IPS-NIHi11 (cell line): Measurements from ENCODE around the gene NR1H3.

ENCODE experiments used
- DNase-seq: peaks from one replicate; pipeline ENCODE4 v3.0.0; 2012; ENCODE audit warnings: mixed read lengths, low spot score

The NR1H3 gene

DNA sequence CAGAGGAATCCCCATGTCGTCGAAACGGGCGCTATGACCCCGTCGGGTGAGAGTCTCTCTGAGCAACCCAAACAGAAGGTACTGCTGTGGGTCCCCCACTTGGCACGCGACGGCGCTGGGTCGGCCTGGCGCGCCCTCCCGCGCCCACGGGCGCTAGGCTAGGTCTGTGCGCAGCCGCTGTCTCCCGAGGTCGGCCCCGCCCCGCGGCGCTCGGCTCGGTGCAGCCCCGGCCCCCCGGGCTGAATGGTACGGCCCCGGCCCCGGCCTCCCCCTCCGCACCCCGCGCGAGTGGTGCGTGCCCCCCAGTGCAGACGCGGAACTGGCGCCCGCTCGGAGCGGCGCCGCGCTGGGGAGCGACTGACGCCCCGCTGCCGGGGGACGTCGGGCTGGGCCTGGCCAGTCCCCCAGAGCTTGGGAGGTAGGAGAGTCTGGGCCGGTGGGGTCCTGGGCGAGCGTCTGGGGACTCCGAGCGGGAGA, 12.1 kb downstream of the NR1H3 start, which contains the start of gene MADD:
Gene MADD (plus strand): TSS at position 305 of the 477 bp plus-strand sequence.
- DNase-seq, result peak; percentile 89

DNA sequence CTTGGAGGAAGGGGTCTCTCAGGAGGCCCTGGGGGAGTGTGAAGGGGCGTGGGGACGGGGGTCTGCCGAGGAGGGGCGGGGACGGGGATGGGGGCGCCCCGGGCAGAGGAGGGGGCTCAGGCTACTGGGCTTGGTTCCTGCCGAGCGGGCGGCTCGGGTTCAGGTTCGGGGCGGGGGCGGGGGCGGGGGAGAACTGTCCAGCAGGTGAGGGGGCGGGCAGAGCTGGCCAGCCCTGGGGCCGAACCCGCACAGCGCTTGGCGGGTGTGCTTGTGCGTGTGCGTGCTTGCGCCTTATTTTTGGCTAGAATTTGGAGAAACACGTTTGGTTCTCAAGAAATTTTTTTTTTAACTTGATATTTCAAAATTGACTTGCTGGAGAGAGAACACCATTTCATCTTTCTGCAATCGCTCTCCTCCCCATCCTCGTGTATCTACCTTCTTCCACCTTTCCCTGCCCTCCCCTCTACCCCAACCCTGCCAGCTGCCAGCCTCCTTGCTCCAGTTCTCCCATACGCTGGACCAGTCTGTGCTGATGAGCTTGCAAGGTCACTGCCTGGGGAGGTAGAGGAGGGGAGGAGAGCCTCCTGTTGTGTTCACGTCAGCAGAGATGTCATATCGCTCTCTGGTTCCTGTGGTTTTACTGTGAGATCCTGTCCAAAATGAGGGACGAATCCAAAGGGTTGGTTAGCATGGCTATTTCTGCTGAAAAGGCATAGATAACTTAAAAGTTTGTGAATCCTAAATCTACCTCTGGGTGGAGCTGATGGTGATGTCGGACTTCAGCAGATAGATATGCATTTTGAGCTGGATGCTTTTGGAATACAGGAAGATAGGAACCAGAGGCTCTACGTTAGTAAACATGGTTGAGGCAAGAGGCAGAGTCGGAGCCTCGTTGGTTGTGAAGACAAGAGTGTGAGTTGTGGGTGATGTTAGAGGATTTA, 12.8 kb downstream of the NR1H3 start:
- peak; percentile 79 for DNase-seq

DNA sequence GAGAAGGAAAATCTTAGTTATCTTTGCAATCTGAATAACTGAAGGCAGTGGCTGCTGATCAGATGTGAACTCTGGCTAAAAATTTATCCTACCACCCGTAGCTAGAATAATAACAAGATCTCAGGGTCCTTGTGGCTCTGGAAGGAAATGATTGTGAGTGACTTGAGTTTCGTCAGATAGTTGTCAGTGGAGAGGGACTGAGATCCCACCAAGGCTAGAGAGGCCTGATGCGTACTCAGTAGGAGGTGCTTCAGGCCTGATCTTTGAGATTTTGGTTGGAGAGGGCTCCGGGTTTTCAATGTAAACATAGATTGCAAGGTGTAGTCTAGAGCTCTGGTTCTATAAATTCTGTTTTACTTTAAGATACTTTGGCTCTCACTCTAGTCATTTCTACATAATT, 13.5 kb downstream of the NR1H3 start:
- no peak for DNase-seq

DNA sequence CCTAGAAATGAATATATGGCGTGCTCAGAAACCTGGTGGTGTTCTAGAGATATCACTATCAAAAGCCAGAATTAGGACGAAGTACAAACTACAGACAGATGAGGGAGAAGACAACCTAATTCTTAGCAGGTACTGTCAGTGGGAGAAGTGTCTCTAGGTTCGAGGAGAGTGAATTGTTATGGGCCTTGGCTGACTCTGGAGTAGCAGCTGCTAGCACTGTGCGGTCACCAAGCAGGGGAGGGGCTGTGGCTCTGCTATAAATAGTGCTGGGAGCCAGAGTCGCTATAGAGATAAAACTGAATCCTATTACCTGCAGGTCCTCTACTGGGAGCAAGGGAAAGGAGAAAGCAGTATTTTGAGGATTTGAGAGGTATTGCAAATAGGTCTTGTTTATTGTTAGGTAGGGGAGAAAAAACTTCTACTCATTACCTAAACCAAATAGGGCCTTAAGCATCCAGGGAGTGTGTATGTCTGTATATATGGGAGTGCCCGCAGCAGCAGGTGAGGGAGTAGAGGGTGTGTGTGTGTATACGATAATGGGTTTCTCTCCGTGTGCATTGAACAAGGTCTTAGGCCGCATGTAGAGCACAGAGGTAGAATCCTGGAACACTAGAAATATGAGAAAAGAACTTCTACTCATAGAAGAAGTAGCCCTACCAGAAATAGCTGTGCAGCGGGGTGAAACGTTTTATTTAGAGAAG, 14.3 kb downstream of the NR1H3 start:
- DNase-seq, result no peak

DNA sequence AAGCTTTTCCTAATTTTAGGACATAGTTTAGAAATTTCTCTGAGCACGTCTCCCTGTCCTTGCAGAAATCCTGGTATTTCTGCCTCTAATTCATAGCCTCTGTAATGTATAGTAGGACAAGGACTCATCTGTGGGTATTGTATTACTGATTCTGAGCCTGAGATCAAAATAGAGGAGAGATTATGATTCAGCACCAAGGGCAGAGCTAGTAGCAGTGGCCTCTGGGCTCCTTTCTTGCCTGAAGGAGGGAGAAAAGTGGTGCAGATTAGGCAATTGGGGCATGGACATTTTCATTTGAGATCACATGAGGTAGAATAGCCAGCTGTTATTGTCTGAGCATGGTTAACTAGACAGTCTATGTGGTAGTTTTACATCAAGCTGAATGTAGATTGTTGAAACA, 14.9 kb downstream of the NR1H3 start:
- no peak for DNase-seq

DNA sequence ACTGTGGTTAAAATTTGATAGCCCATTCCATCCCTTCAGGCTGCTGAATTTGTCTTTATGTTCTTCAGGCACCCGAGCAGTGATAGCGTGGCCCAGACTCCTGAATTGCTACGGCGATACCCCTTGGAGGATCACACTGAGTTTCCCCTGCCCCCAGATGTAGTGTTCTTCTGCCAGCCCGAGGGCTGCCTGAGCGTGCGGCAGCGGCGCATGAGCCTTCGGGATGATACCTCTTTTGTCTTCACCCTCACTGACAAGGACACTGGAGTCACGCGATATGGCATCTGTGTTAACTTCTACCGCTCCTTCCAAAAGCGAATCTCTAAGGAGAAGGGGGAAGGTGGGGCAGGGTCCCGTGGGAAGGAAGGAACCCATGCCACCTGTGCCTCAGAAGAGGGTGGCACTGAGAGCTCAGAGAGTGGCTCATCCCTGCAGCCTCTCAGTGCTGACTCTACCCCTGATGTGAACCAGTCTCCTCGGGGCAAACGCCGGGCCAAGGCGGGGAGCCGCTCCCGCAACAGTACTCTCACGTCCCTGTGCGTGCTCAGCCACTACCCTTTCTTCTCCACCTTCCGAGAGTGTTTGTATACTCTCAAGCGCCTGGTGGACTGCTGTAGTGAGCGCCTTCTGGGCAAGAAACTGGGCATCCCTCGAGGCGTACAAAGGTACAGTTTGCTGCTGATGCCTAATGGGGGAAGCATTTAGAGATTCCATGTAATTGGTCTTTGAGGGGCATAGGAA, 16.9 kb downstream of the NR1H3 start:
- no peak for DNase-seq

DNA sequence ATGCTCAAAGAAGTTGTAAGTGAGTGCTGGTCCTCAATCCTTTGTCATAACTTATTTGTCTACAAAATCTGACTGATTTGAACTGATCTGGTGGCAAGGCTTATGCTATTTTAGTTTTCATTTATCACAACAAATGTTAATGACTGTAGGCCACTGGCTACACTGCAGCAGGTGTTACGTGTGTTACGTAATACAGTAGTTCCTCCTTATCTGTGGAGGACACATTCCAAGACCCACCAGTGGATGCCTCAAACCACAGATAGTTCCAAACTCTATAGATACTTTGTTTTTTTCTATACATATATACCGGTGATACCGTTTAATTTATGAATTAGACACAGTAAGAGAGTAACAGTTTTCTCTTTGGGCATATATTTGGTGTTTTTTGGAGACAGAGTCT, 19.1 kb downstream of the NR1H3 start:
- no peak for DNase-seq

DNA sequence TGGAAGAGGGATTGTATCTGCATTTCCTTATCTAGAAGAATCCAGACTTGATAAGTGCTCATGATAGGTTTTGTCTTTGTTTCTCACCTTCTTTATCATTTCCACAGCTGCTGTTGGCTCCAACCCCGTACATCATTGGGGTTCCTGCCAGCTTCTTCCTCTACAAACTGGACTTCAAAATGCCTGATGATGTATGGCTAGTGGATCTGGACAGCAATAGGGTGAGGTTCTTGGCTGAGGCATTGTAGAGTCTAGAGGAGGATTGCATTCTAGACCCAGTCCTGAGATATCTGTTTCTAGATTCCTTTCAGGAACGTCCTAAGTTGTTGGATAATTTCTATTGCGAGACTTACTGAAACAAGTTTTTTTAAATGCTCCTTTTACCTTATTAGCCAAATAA, 20.3 kb downstream of the NR1H3 start:
- DNase-seq, result no peak

DNA sequence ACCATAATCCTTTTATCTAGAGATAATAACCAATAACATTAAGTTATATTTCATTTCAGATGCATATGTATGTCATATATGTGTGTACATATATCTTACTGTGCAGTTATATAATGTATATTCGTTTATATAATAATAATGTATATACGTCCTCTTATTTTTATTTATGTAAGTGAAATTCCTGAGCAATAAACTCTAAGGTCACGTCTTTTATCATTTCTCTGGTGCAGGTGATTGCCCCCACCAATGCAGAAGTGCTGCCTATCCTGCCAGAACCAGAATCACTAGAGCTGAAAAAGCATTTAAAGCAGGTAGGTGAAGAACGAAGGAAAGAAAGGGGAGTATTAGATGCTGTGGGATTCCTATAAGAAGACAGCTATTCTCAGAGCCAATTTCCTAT, 21.0 kb downstream of the NR1H3 start:
- no peak for DNase-seq

DNA sequence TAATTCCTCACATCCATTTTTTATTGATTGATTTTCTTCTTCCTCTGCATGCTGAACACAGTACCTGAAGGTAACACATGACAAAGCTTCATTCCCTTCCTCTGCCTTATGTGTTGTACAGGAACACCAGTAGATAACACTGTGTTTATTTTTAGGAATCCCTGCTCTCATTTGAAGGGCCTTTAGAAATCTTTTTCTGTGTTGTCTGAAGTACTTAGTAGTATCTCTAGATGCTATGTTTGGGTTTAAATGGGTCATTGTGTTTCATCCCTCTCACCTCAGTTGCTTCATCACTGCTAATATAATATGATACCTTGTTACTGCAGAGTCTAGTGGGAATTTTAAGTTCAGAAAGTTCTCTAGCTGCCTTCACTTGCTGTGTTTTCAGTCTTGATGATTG, 22.3 kb downstream of the NR1H3 start:
- no peak for DNase-seq

DNA sequence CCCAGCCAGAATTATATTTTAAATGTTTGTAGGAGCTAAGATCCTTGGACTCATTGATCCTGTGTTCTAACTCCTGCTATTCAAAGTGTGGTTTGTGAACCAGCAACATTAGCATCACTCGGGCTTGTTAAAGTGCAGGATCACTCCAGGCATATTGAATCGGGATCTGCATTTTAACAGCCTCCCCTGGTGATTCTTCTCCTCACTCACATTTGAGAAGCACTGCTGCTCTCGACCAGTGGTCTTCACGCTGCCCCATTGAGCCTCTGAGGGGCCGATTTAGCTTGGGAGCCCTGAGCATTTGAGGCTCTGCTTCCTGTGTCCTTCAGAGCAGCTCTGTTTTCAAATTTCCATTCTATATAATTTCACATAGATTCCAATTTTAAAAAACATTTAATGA, 23.1 kb downstream of the NR1H3 start:
- DNase-seq, result no peak

DNA sequence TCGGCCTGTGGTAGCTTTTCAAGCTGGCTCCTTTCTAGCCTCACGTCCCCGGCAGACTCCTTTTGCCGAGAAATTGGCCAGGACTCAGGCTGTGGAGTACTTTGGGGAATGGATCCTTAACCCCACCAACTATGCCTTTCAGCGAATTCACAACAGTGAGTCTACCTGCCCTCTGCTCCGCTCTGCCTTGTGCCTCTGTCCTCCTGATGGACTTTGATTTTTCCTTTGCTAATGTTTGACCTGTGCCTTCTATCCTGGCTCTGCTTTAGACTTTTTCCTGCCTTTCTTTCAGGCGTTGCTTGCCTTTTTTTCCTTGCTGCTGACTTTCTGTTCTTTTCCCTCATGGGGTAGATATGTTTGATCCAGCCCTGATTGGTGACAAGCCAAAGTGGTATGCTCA, 24.7 kb downstream of the NR1H3 start:
- DNase-seq, result no peak

DNA sequence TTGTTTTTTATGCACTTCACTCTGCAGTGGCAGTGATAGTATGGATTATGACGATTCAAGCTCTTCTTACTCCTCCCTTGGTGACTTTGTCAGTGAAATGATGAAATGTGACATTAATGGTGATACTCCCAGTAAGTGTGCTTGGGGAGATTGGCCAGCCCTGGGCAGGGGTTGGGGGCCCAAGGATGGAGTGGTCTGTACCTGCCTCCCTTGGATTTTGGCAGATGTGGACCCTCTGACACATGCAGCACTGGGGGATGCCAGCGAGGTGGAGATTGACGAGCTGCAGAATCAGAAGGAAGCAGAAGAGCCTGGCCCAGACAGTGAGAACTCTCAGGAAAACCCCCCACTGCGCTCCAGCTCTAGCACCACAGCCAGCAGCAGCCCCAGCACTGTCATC, 26.4 kb downstream of the NR1H3 start:
- no peak for DNase-seq

DNA sequence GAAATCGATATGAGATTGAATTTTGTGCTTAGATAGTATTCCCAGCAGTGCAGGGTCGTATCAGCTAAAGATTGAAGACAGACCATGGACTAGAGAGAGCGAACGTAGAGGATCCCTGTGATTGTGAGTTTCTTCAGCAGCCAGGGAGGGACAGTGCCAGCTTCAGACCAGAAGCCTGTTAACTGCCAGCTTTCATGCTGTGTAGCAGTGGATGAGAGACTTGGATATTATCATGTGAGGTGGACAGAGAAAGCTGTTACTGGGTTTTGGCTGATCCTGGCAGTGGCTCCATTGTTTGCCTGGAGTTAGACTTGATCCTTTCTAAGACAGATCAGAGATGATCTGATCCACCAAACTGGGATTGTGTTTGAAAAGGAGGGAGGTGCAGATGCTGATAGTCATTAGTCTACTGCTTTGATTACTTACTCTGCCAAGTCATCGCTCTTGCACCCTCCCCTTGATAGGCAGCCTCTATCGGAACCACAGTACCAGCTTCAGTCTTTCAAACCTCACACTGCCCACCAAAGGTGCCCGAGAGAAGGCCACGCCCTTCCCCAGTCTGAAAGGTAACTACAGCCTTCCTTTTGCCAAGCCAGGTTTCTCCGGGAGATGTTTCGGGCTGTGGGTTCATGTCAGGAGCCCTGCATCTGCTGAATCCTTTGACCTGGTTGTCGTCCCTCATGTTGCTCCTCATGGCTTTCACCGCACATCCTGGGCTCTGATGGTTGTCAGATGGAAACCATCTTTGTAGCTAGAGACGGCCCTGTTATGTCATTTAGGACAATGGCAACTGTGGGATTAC, 28.4 kb downstream of the NR1H3 start:
- DNase-seq, result no peak

DNA sequence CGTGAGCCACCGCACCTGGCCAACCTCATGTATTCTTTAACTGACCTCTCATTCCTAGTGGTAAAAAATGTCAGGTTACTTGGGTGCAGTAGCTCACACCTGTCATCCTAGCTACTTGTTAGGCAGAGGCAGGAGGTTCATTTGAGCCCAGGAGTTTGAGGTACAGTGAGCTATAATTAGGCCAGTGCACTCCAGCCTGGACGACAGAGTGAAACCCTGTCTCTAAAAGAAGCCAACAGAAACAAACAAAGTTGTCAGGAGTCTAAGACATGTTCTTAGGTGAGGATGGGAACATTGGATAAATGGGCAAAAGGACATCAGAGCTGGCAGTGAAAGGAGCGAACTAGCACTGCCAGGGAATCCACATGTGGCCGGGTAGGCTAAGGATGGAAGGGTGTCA, 30.3 kb downstream of the NR1H3 start:
- DNase-seq, result no peak

DNA sequence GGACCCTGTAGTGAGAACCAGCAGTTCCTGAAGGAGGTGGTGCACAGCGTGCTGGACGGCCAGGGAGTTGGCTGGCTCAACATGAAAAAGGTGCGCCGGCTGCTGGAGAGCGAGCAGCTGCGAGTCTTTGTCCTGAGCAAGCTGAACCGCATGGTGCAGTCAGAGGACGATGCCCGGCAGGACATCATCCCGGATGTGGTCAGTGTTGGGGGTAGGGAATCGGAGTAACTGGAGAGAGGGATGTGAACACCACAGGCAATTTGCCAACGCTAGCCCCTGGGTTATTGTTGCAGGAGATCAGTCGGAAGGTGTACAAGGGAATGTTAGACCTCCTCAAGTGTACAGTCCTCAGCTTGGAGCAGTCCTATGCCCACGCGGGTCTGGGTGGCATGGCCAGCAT, 32.1 kb downstream of the NR1H3 start:
- no peak for DNase-seq

DNA sequence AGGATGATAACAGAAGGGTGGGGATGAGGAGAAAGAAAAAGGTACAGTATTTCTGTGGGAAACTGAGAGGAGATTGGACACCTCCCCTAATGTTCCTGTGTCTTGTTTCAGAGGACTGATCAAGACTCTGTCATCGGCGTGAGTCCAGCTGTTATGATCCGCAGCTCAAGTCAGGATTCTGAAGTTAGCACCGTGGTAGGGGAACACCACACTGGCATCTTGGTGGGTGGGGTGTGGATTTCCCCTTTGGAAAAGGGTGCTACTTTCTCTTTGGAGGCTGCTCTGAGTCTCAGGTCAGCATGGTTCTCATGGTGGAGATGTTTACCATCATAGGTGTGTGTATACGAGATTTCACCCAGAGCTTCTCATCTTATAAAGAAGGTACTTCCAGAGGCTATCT, 37.6 kb downstream of the NR1H3 start:
- DNase-seq, result no peak

DNA sequence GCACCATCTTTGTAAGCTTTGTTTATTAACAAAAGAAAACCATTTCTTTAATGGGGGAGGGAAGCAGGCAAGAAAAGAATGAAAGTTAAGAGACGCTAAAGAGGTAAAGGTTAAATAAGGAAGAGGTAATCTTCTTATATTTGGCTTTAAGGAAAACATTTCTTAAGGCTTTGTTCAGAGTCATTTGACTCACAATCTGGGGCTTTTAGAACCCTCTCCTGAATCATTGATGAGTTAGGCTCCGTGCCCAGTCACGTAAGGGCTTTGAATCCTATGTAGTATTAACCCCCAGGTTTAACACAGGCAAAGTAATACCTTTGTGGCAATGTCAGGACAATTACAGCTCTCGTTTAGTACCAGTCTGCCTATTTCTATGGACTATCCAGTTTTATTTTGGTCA, 38.2 kb downstream of the NR1H3 start:
- DNase-seq, result no peak

DNA sequence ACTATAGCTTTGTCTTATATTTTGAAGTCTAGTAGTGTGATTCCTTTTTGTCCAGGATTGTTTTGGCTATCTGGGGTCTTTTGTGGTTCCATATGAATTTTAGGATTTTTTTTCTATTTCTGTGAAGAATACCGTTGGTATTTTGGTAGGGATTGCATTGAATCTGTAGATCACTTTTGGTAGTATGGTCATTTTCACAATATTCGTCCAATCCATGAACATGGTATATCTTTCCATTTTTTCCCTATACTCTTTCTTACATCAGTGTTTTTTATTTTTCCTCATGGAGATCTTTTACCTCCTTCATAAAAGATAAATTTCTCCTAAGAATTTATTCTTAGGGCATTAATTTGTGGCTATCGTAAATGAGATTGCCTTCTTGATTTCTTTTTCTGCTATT, 41.3 kb downstream of the NR1H3 start:
- DNase-seq, result no peak

DNA sequence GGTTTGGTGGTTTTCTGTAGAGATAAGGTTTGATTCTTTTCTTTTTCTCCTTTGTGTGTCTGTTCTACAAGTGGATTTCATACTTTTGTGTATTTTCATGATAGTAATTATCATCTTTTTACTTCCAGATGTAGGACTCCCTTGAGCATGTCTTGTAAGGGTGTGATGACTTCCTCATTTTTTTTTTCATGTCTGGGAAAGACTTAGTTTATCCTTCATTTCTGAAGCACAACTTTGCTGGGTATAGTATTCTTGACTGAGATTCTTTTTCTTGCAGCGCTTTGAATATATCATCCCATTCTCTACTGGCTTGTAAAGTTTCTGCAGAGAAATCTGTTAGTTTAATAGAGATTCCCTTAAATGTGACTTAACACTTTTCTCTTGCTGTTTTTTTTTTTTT, 45.1 kb downstream of the NR1H3 start:
- no peak for DNase-seq

DNA sequence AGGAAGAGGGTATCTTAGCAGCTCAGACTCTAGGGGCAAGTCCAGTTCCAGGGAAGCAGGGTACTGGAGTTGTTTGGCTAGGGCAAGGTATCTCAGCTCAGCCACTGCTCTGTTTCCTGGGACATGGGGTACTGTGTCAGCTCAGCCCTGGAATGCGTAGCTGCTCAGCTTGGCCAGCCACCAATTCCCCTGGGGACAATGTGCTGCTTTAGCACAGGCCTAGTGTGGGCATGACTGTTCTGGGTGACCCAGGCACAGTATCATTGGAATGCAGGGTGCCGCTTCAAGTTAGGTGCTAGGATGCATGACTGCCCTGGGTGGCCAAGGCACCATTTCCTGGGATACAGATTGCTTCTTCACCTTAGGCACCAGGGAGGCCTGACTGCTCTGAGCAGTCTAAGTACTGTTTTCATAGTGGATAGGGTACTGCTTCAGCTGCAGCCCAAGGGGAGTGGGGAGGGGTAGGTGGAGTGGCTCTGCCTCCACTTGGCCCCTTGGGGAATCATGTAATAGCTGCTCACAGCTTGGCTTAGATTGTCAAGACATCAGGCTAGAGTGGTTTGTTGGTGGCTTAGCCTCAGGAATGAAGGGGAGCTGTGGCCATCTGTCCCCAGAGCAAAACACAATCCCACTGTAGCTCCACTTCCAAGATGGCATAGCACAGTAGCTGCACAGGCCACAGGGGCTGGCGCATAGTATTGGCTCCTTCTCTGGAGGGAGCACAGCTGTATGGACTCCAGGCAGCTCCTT, 48.1 kb downstream of the NR1H3 start:
- no peak for DNase-seq
